Neural cell (in vitro differentiated cells): Measurements from ENCODE around the gene TBC1D3B. TPM values are rescaled to one million over a fixed set of nuclear protein-coding genes. Genes with fewer than 3 reads are reported as not detected.

Experiments
- H2AFZ ChIP-seq: fragments of 200-600, 300-800 bp; sonication (generic), shearing (Covaris generic); 2 replicates; pipeline ENCODE4 v1.6.0; 2014; ENCODE audit warnings: low read depth, mild to moderate bottlenecking, antibody characterized with exemption, low read length, moderate library complexity
- H3F3A ChIP-seq: fragments of 200-600 bp; shearing (Covaris generic); 2 replicates; pipeline ENCODE4 v1.6.1; 2016; ENCODE audit warnings: mild to moderate bottlenecking, moderate library complexity, mixed read lengths, antibody characterized with exemption, low read length; ENCODE audit not compliant: insufficient read depth, poor library complexity, severe bottlenecking
- H3K27ac ChIP-seq: fragments of 200-600, 300-800 bp; sonication (generic), shearing (Covaris generic); 2 replicates; pipeline ENCODE4 v1.5.1; 2014; ENCODE audit warnings: mild to moderate bottlenecking, low read length, moderate library complexity
- H3K27me3 ChIP-seq: fragments of 300-800, 200-600 bp; sonication (generic), shearing (Covaris generic); 2 replicates; pipeline ENCODE4 v1.6.0; 2014; ENCODE audit warnings: mild to moderate bottlenecking, low read depth, low read length, moderate library complexity; ENCODE audit not compliant: insufficient read depth
- H3K36me3 ChIP-seq: fragments of 300-800, 200-600 bp; sonication (generic), shearing (Covaris generic); 2 replicates; pipeline ENCODE4 v1.5.1; 2014; ENCODE audit warnings: mild to moderate bottlenecking, antibody characterized with exemption, low read length, moderate library complexity; ENCODE audit not compliant: insufficient read depth
- H3K4me2 ChIP-seq: fragments of 300-800, 200-600 bp; sonication (generic), shearing (Covaris generic); 2 replicates; pipeline ENCODE4 v1.6.0; 2014; ENCODE audit warnings: mild to moderate bottlenecking, low read length
- H3K4me3 ChIP-seq: fragments of 300-800, 200-600 bp; sonication (generic), shearing (Covaris generic); 2 replicates; pipeline ENCODE4 v1.5.1; 2014; ENCODE audit warnings: mild to moderate bottlenecking, low read length, moderate library complexity
- H3K79me2 ChIP-seq: fragments of 200-600 bp; shearing (Covaris generic); replicated peaks from 2 replicates; pipeline ENCODE4 v1.6.0; 2014; ENCODE audit warnings: mild to moderate bottlenecking, low read length, moderate library complexity; ENCODE audit not compliant: insufficient read depth
- H3K9ac ChIP-seq: fragments of 300-800, 200-600 bp; sonication (generic), shearing (Covaris generic); 2 replicates; pipeline ENCODE4 v1.6.1; 2016; ENCODE audit warnings: mild to moderate bottlenecking, low read length, mixed read lengths
- H3K9me2 ChIP-seq: fragments of 200-600 bp; shearing (Covaris generic); 2 replicates; pipeline ENCODE4 v1.6.1; 2016; ENCODE audit warnings: mild to moderate bottlenecking, low read length, mixed read lengths; ENCODE audit not compliant: insufficient read depth
- H3K9me3 ChIP-seq: fragments of 200-600, 300-800 bp; sonication (generic), shearing (Covaris generic); 2 replicates; pipeline ENCODE4 v1.6.1; 2016; ENCODE audit warnings: mild to moderate bottlenecking, mixed run types, low read length, moderate library complexity, mixed read lengths
- H4K20me1 ChIP-seq: fragments of 200-600 bp; shearing (Covaris generic); 2 replicates; pipeline ENCODE4 v1.6.1; 2016; ENCODE audit warnings: mild to moderate bottlenecking, mixed run types; ENCODE audit not compliant: insufficient read depth
- EP300 ChIP-seq: fragments of 450-650 bp; conservative IDR thresholded peaks from 2 replicates; pipeline ENCODE4 v1.6.1; 2014; ENCODE audit warnings: antibody characterized with exemption, mild to moderate bottlenecking, moderate library complexity; ENCODE audit not compliant: poor library complexity, severe bottlenecking
- EZH2 ChIP-seq: fragments of 200-600, 300-800 bp; shearing (Covaris generic), sonication (generic); IDR thresholded peaks from 2 replicates; pipeline ENCODE4 v1.6.1; 2014; ENCODE audit warnings: antibody characterized with exemption, low read length, borderline replicate concordance, mild to moderate bottlenecking; ENCODE audit not compliant: insufficient read depth, poor library complexity, severe bottlenecking
- MXI1 ChIP-seq: fragments of 450-650 bp; conservative IDR thresholded peaks from 2 replicates; pipeline ENCODE4 v1.6.1; 2014; ENCODE audit warnings: antibody characterized with exemption, mild to moderate bottlenecking; ENCODE audit not compliant: poor library complexity, severe bottlenecking
- POLR2AphosphoS5 ChIP-seq: IDR thresholded peaks from 2 replicates; pipeline ENCODE4 v1.6.1; 2012
- RAD21 ChIP-seq: fragments of 450-650 bp; conservative IDR thresholded peaks from 2 replicates; pipeline ENCODE4 v1.6.1; 2014; ENCODE audit warnings: antibody characterized with exemption, mild to moderate bottlenecking, moderate library complexity
- SMC3 ChIP-seq: fragments of 450-650 bp; conservative IDR thresholded peaks from 2 replicates; pipeline ENCODE4 v1.6.1; 2014; ENCODE audit warnings: antibody characterized with exemption, mild to moderate bottlenecking, moderate library complexity; ENCODE audit not compliant: poor library complexity
- TAF1 ChIP-seq: IDR thresholded peaks from 2 replicates; pipeline ENCODE4 v1.6.1; 2012; ENCODE audit warnings: low read depth
- polyA plus RNA-seq: library from polyadenylated mRNA; depleted of rRNA; stranded (reverse); fragments of >200 nt; gene quantifications from 2 replicates; pipeline ENCODE4 v1.2.3, GENCODE V29; 2014
- TF ChIP-seq, protein P1 (sequence below): IDR thresholded peaks from 2 replicates; pipeline ENCODE4 v1.6.1; 2012; ENCODE audit warnings: borderline replicate concordance
- TF ChIP-seq, protein P2 (sequence below): fragments of 450-650 bp; IDR thresholded peaks from 2 replicates; pipeline ENCODE4 v1.5.1; 2014; ENCODE audit warnings: antibody characterized with exemption, mild to moderate bottlenecking, moderate library complexity; ENCODE audit not compliant: poor library complexity, severe bottlenecking

Gene TBC1D3B
- polyA plus RNA-seq, 1 donor from 2014 or later, result 9.8 TPM

DNA sequence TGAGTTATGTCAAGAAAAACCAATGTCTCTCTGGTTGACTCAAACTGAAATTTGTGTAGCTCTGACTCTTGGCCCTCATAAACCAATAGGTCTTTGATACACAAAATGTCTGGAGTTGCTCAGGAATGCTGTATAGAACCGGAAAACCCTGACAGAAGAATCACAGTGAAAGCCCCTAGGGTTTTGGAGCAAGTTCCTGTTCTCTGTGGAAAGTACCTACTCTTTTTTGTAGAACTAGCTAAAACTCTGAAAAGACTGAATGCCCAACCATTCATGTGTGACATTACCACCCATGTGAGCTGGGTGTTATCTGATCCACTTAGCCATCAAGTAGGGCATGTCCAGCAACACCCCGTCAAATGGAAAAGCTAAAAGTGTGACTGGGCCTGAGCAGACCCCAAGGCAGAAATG lies 44.0 kb downstream of the TBC1D3B start:
- no peak overlapping the region for H3K4me3 ChIP-seq
- no peak overlapping the region for H3K9ac ChIP-seq
- no peak overlapping the region for H3K27ac ChIP-seq
- H3K9me2 ChIP-seq, result no peaks in the 10 kb centered on the region
- no peaks in the 10 kb centered on the region for H3F3A ChIP-seq
- H3K4me2 ChIP-seq, result no peak overlapping the region
- no peaks in the 10 kb centered on the region for H4K20me1 ChIP-seq
- TF ChIP-seq MXI1, result no peak
- no peak for TF ChIP-seq TAF1
- TF ChIP-seq SMC3, result no peak
- no peak for TF ChIP-seq RAD21
- no peak for TF ChIP-seq EP300
- TF ChIP-seq POLR2AphosphoS5, result no peak
- TF ChIP-seq, protein P1, sequence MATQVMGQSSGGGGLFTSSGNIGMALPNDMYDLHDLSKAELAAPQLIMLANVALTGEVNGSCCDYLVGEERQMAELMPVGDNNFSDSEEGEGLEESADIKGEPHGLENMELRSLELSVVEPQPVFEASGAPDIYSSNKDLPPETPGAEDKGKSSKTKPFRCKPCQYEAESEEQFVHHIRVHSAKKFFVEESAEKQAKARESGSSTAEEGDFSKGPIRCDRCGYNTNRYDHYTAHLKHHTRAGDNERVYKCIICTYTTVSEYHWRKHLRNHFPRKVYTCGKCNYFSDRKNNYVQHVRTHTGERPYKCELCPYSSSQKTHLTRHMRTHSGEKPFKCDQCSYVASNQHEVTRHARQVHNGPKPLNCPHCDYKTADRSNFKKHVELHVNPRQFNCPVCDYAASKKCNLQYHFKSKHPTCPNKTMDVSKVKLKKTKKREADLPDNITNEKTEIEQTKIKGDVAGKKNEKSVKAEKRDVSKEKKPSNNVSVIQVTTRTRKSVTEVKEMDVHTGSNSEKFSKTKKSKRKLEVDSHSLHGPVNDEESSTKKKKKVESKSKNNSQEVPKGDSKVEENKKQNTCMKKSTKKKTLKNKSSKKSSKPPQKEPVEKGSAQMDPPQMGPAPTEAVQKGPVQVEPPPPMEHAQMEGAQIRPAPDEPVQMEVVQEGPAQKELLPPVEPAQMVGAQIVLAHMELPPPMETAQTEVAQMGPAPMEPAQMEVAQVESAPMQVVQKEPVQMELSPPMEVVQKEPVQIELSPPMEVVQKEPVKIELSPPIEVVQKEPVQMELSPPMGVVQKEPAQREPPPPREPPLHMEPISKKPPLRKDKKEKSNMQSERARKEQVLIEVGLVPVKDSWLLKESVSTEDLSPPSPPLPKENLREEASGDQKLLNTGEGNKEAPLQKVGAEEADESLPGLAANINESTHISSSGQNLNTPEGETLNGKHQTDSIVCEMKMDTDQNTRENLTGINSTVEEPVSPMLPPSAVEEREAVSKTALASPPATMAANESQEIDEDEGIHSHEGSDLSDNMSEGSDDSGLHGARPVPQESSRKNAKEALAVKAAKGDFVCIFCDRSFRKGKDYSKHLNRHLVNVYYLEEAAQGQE, result no peak
- TF ChIP-seq, protein P2, sequence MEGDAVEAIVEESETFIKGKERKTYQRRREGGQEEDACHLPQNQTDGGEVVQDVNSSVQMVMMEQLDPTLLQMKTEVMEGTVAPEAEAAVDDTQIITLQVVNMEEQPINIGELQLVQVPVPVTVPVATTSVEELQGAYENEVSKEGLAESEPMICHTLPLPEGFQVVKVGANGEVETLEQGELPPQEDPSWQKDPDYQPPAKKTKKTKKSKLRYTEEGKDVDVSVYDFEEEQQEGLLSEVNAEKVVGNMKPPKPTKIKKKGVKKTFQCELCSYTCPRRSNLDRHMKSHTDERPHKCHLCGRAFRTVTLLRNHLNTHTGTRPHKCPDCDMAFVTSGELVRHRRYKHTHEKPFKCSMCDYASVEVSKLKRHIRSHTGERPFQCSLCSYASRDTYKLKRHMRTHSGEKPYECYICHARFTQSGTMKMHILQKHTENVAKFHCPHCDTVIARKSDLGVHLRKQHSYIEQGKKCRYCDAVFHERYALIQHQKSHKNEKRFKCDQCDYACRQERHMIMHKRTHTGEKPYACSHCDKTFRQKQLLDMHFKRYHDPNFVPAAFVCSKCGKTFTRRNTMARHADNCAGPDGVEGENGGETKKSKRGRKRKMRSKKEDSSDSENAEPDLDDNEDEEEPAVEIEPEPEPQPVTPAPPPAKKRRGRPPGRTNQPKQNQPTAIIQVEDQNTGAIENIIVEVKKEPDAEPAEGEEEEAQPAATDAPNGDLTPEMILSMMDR, result no peak
- no peaks in the 10 kb centered on the region for H3K36me3 ChIP-seq
- H3K27me3 ChIP-seq, result no peaks in the 10 kb centered on the region
- H2AFZ ChIP-seq, result no peak overlapping the region
- no peaks in the 10 kb centered on the region for H3K79me2 ChIP-seq
- H3K9me3 ChIP-seq, result no peaks in the 10 kb centered on the region

DNA sequence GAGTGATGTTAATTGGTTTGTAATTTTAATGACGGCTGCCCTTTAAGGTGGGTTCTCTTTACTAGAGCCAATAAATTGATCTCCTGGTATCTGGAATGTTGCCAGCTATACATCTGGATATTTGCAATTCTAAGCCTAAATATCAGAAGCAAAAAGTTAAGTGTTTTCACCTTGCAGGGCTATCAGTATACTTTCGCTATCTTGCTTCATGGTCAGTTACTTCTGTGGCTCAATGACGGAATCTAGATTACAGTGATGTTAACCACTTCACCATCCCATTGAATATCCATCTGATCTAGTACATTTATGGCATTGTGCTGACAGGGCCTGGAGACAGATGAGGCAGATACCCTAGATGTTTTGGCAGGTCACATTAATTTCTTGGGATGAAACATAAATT lies 44.5 kb downstream of the TBC1D3B start:
- Histone ChIP-seq H3K27me3 (no peaks in the 10 kb centered on the region), H3K27ac (no peak overlapping the region), H3K4me2 (no peak overlapping the region), H3K9ac (no peak overlapping the region), H3F3A (no peaks in the 10 kb centered on the region), H3K36me3 (no peaks in the 10 kb centered on the region), H3K4me3 (no peak overlapping the region), H4K20me1 (no peaks in the 10 kb centered on the region), H3K9me3 (no peaks in the 10 kb centered on the region), H3K9me2 (no peaks in the 10 kb centered on the region), H3K79me2 (no peaks in the 10 kb centered on the region), H2AFZ (no peak overlapping the region)
- TF ChIP-seq, protein P1, result no peak
- no peak for TF ChIP-seq EZH2
- no peak for TF ChIP-seq EP300
- TF ChIP-seq MXI1, result no peak
- no peak for TF ChIP-seq SMC3
- no peak for TF ChIP-seq TAF1
- no peak for TF ChIP-seq POLR2AphosphoS5
- TF ChIP-seq, protein P2, result no peak
- TF ChIP-seq RAD21, result no peak
